Right atrium auricular region (tissue), 2 donors: Measurements from ENCODE around the gene MFAP1. TPM values are rescaled to one million over a fixed set of nuclear protein-coding genes. Genes with fewer than 3 reads are reported as not detected.
A peak's percentile ranks its signal among the peaks of the same experiment; 100 is the strongest.

Experiments
- DNase-seq: peaks from one replicate; pipeline ENCODE4 v3.0.0-alpha.2; 2019; ENCODE audit warnings: low spot score
- H3K27ac ChIP-seq, 2 donors: fragments of 200-600 bp; sonication (generic); 1 replicate in 1 of 2; 2 replicates in 1 of 2; pipeline ENCODE4 v1.5.1; 2016 to 2019
- H3K27me3 ChIP-seq, 2 donors: fragments of 200-600 bp; sonication (generic); one replicate each; pipeline versions ENCODE4 v1.5.1 to v1.6.0; 2017 to 2019
- H3K36me3 ChIP-seq: fragments of 200-600 bp; sonication (generic); one replicate; pipeline ENCODE4 v1.5.1; 2016
- H3K4me1 ChIP-seq, 2 donors: fragments of 200-600 bp; sonication (generic); one replicate each; pipeline versions ENCODE4 v1.5.1 to v1.6.0; 2017 to 2019
- H3K4me3 ChIP-seq, 2 donors: fragments of 200-600 bp; sonication (generic); 1 replicate in 1 of 2; 2 replicates in 1 of 2; pipeline ENCODE4 v1.5.1; 2017 to 2019; ENCODE audit warnings: mild to moderate bottlenecking in 1 of 2, moderate library complexity in 1 of 2
- H3K9me3 ChIP-seq, 2 donors: fragments of 200-600 bp; sonication (generic); one replicate each; pipeline ENCODE4 v1.5.1; 2019
- total RNA-seq, 2 donors: library from RNA; depleted of rRNA; stranded (reverse); fragments of >200 nt; gene quantifications; one replicate each; pipeline ENCODE4 v1.1.0, GENCODE V29; 2016
- TF ChIP-seq, protein P1 (sequence below), 2 donors: fragments of 200-600 bp; sonication (generic); IDR thresholded peaks; one replicate each; pipeline ENCODE4 v1.5.1; 2019; ENCODE audit warnings: antibody characterized with exemption in 2 of 2

Gene MFAP1
- total RNA-seq, 2 donors from 2014 or later: 12.3 to 16.6 TPM

DNA sequence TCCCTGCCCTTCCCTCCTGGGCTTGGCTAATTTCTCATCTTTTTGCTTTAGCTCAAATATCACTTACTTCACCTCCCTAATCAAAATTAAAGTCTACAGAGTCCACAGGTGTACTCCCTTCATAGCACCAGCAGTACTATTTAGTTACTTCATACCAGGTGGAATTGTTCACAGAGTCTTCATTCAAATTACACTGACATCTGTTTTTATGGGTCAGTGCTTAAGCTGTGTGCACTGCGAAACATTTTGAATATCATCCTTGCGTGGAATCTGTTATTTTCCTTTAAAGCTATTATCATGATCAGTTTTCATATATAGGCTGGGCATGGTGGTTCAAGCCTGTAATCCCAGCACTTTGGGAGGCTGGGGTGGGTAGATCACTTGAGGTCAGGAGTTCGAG lies 35.1 kb downstream of the MFAP1 start:
- Histone ChIP-seq H3K36me3 (peaks cover 16% of the 10 kb centered on the region), H3K4me3 (no peak overlapping the region), H3K27ac (no peak overlapping the region), H3K4me1 (peaks cover 0 to 19% of the 10 kb centered on the region in 2 donors), H3K27me3 (no peaks in the 10 kb centered on the region), H3K9me3 (no peaks in the 10 kb centered on the region)
- no peak for DNase-seq
- TF ChIP-seq, protein P1, sequence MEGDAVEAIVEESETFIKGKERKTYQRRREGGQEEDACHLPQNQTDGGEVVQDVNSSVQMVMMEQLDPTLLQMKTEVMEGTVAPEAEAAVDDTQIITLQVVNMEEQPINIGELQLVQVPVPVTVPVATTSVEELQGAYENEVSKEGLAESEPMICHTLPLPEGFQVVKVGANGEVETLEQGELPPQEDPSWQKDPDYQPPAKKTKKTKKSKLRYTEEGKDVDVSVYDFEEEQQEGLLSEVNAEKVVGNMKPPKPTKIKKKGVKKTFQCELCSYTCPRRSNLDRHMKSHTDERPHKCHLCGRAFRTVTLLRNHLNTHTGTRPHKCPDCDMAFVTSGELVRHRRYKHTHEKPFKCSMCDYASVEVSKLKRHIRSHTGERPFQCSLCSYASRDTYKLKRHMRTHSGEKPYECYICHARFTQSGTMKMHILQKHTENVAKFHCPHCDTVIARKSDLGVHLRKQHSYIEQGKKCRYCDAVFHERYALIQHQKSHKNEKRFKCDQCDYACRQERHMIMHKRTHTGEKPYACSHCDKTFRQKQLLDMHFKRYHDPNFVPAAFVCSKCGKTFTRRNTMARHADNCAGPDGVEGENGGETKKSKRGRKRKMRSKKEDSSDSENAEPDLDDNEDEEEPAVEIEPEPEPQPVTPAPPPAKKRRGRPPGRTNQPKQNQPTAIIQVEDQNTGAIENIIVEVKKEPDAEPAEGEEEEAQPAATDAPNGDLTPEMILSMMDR (IDR thresholded peaks at IDR 0.05): no peak

GRCh38 chr15:43779016-43779415 lies 45.5 kb downstream of the MFAP1 start:
- Histone ChIP-seq H3K27me3 (no peaks in the 10 kb centered on the region), H3K4me3 (no peak overlapping the region)

GRCh38 chr15:43777267-43777914 lies 47.1 kb downstream of the MFAP1 start:
- H3K9me3 ChIP-seq: no peaks in the 10 kb centered on the region
- peak; percentile 83 for DNase-seq
- peaks cover 18% of the 10 kb centered on the region for H3K36me3 ChIP-seq
- TF ChIP-seq, protein P1 (IDR thresholded peaks at IDR 0.05): peak; percentile 67 to 88
- peaks cover 0 to 21% of the 10 kb centered on the region in 2 donors for H3K4me1 ChIP-seq
- no peaks in the 10 kb centered on the region for H3K27me3 ChIP-seq
- peak overlapping the region; percentile 93 to 94 for H3K27ac ChIP-seq
- peak overlapping the region; percentile 52 to 70 for H3K4me3 ChIP-seq

More at GRCh38 chr15:43779016-43779415, 45.5 kb downstream of the MFAP1 start:
- H3K4me1 ChIP-seq: peaks cover 0 to 21% of the 10 kb centered on the region in 2 donors
- TF ChIP-seq, protein P1 (IDR thresholded peaks at IDR 0.05): no peak
- H3K27ac ChIP-seq: no peak overlapping the region
- no peak for DNase-seq
- no peaks in the 10 kb centered on the region for H3K9me3 ChIP-seq
- H3K36me3 ChIP-seq: peaks cover 2% of the 10 kb centered on the region

- H3K27me3 ChIP-seq: no peaks in the 10 kb centered on the region
- H3K4me3 ChIP-seq: peak within 1 kb of the TSS; percentile 52 to 70
- H3K4me1 ChIP-seq: peaks cover 0 to 21% of the 10 kb centered on the region in 2 donors
- DNase-seq: no peak
- no peaks in the 10 kb centered on the region for H3K9me3 ChIP-seq
- TF ChIP-seq, protein P1 (IDR thresholded peaks at IDR 0.05): no peak
- H3K27ac ChIP-seq: peak within 1 kb of the TSS; percentile 93 to 94
- H3K36me3 ChIP-seq: peaks cover 24% of the 10 kb centered on the region
These were observed 47.7 kb downstream of the MFAP1 start, which contains the start of gene ELL3 for GRCh38 chr15:43776718-43777266. ELL3 (minus strand) TSS chr15:43776966; CDS start chr15:43776901, 65 bp downstream.

DNA sequence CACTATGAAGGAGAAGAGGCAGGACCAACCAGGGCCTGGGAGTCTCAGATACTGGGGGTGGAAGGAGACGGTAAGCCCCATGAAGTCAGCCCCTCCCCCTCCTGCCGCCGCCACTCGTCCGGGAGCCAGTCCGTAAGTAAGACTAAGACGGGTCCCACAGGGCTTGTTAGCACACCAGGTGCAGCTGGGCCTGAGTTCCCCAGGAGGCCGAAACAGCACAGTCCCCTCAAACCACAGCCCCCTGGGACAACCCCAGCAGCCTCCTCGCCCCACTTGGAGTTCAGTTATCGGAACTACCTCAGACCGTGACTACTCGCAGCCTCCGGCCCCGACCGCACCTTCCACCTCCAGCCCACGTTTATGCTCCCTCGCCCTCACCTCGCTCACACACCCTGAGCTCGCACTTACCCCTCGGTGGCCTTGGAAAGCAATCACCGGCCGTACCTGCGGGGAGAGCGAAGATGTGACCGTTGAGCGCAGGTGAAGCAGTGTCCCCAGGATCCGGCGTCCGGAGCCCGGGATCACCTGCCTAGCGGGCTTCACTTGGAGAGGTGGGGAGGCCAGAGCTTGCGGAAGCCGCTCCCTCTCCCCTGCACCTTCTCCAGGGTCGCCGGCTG lies 48.3 kb downstream of the MFAP1 start:
- peaks cover 0 to 21% of the 10 kb centered on the region in 2 donors for H3K4me1 ChIP-seq
- DNase-seq: no peak
- no peaks in the 10 kb centered on the region for H3K9me3 ChIP-seq
- H3K4me3 ChIP-seq: peak overlapping the region; percentile 52 to 70
- no peaks in the 10 kb centered on the region for H3K27me3 ChIP-seq
- TF ChIP-seq, protein P1 (IDR thresholded peaks at IDR 0.05): no peak
- H3K27ac ChIP-seq: peak overlapping the region; percentile 93 to 94
- H3K36me3 ChIP-seq: peaks cover 30% of the 10 kb centered on the region
